GM21619 (cell line): Measurements from ENCODE around the gene ANKRD52.
A peak's percentile ranks its signal among the peaks of the same experiment; 100 is the strongest.

Experiments used
- ATAC-seq: cut with Tn5 transposase; IDR thresholded peaks from one replicate; pipeline ENCODE4 v1.9.1; 2021; ENCODE audit not compliant: unreplicated experiment

Gene ANKRD52

GRCh38 chr12:56242986-56243385, 15.2 kb downstream of the ANKRD52 start:
- ATAC-seq: no peak

- ATAC-seq: no peak
These were observed 16.5 kb downstream of the ANKRD52 start for GRCh38 chr12:56241424-56242303.

GRCh38 chr12:56237552-56237951, 20.6 kb downstream of the ANKRD52 start:
- no peak for ATAC-seq

GRCh38 chr12:56236985-56237384, 21.2 kb downstream of the ANKRD52 start:
- ATAC-seq: no peak

- ATAC-seq: no peak
These were observed 22.1 kb downstream of the ANKRD52 start for GRCh38 chr12:56236091-56236490.

- no peak for ATAC-seq
These were observed 23.3 kb downstream of the ANKRD52 start for GRCh38 chr12:56234746-56235436.

GRCh38 chr12:56231184-56231582, 27.0 kb downstream of the ANKRD52 start:
- ATAC-seq: no peak

GRCh38 chr12:56230432-56231183, 27.6 kb downstream of the ANKRD52 start:
- ATAC-seq: no peak

- no peak for ATAC-seq
These were observed 28.2 kb downstream of the ANKRD52 start, which contains the start of gene SLC39A5 for GRCh38 chr12:56229916-56230431. TSS of gene SLC39A5 (plus strand) at chr12:56230051. CDS start at chr12:56231275, 1,224 bp downstream.

- no peak for ATAC-seq
These were observed 29.1 kb downstream of the ANKRD52 start for GRCh38 chr12:56229082-56229481.

GRCh38 chr12:56224954-56225353, 33.2 kb downstream of the ANKRD52 start:
- no peak for ATAC-seq

GRCh38 chr12:56224102-56224701, 34.0 kb downstream of the ANKRD52 start, which contains the start of gene NABP2:
TSS of gene NABP2 (plus strand) at chr12:56224342. CDS start at chr12:56224857, 515 bp downstream.
- peak; percentile 70 for ATAC-seq

GRCh38 chr12:56223571-56224101, 34.5 kb downstream of the ANKRD52 start:
- no peak for ATAC-seq

- no peak for ATAC-seq
These were observed 35.7 kb downstream of the ANKRD52 start for GRCh38 chr12:56222531-56222895.

- peak; percentile 83 for ATAC-seq
These were observed 36.2 kb downstream of the ANKRD52 start, which contains the start of gene RNF41 for GRCh38 chr12:56221757-56222530. TSS of gene RNF41 (minus strand) at chr12:56221922. CDS start at chr12:56214047, 7,875 bp downstream.

- peak; percentile 14 for ATAC-seq
These were observed 36.9 kb downstream of the ANKRD52 start for GRCh38 chr12:56221232-56221756.

- ATAC-seq: no peak
These were observed 37.5 kb downstream of the ANKRD52 start for GRCh38 chr12:56220611-56221231.

GRCh38 chr12:56219840-56220239, 38.3 kb downstream of the ANKRD52 start:
- no peak for ATAC-seq

- ATAC-seq: no peak
These were observed 41.7 kb downstream of the ANKRD52 start for GRCh38 chr12:56216461-56216860.
